ENCODE measurements around the gene TASL. TPM values are rescaled to one million over a fixed set of nuclear protein-coding genes. Genes with fewer than 3 reads are reported as not detected.

The TASL gene
- total RNA-seq, 4 donors from 2014 or later = 0.27 to 3.7 (median 1.6) TPM; not detected in 1

- in situ Hi-C loops (cut with MboI; ENCODE audit: low pct_ligation_motif_present in 1 of 4, low pct_unique_long_range_greater_than_20kb in 1 of 4, low sequenced_read_pairs in 3 of 4) = no loop called here
- 72% methylated on average over 7 of the region's 7 CpGs; no CpG with 5 or more reads in 1 of the 2 donors for WGBS, 2 donors (ENCODE audit: low coverage in 1 of 2)
Observed at GRCh38 chrX:30618160-30618765, 40.7 kb upstream of the TASL start.

GRCh38 chrX:30615229-30615628 lies 37.7 kb upstream of the TASL start:
- peaks cover 0 to 4% (median 0%) of the 10 kb centered on the region in 4 donors for H3K4me1 ChIP-seq
- H3K36me3 ChIP-seq = no peaks in the 10 kb centered on the region
- H3K4me3 ChIP-seq = no peak overlapping the region
- intact Hi-C loops (cut with DNase I; ENCODE audit: low total_unique reads) (no loop called here), in situ Hi-C loops (cut with MboI; ENCODE audit: low pct_ligation_motif_present in 1 of 4, low pct_unique_long_range_greater_than_20kb in 1 of 4, low sequenced_read_pairs in 3 of 4) (no loop called here)
- no peak for TF ChIP-seq EP300 (IDR thresholded peaks at IDR 0.05; ENCODE audit: low read depth)
- no peak for TF ChIP-seq POLR2A (IDR thresholded peaks at IDR 0.05)
- TF ChIP-seq CTCF (IDR thresholded peaks at IDR 0.05) = no peak
- TF ChIP-seq POLR2AphosphoS5 (IDR thresholded peaks at IDR 0.05) = no peak
- DNase-seq = no peak
- H3K27ac ChIP-seq = no peak overlapping the region
- H3K27me3 ChIP-seq = no peaks in the 10 kb centered on the region
- no peaks in the 10 kb centered on the region for H3K9me3 ChIP-seq
- WGBS, 2 donors (ENCODE audit: low coverage in 1 of 2) = 51 to 86% methylated on average over 3 to 4 of the region's 4 CpGs

More at GRCh38 chrX:30618160-30618765, 40.7 kb upstream of the TASL start:
- intact Hi-C loops (cut with DNase I; ENCODE audit: low total_unique reads) = no loop called here
- TF ChIP-seq POLR2A (IDR thresholded peaks at IDR 0.05) (no peak), EP300 (IDR thresholded peaks at IDR 0.05; ENCODE audit: low read depth) (no peak), CTCF (IDR thresholded peaks at IDR 0.05) (peak in 1 of 5 experiments; percentile 8), POLR2AphosphoS5 (IDR thresholded peaks at IDR 0.05) (no peak)
- Histone ChIP-seq H3K36me3 (no peaks in the 10 kb centered on the region), H3K27me3 (no peaks in the 10 kb centered on the region), H3K9me3 (no peaks in the 10 kb centered on the region), H3K27ac (no peak overlapping the region), H3K4me3 (no peak overlapping the region), H3K4me1 (no peaks in the 10 kb centered on the region)
- DNase-seq = no peak

- Histone ChIP-seq H3K36me3 (no peaks in the 10 kb centered on the region), H3K27me3 (no peaks in the 10 kb centered on the region), H3K4me1 (peaks cover 0 to 4% (median 0%) of the 10 kb centered on the region in 4 donors), H3K27ac (no peak overlapping the region), H3K9me3 (no peaks in the 10 kb centered on the region), H3K4me3 (no peak overlapping the region)
- intact Hi-C loops (cut with DNase I; ENCODE audit: low total_unique reads) (no loop called here), in situ Hi-C loops (cut with MboI; ENCODE audit: low pct_ligation_motif_present in 1 of 4, low pct_unique_long_range_greater_than_20kb in 1 of 4, low sequenced_read_pairs in 3 of 4) (no loop called here)
- DNase-seq = no peak
- WGBS, 2 donors (ENCODE audit: low coverage in 1 of 2) = 40 to 66% methylated on average over 1 to 5 of the region's 5 CpGs
- TF ChIP-seq CTCF (IDR thresholded peaks at IDR 0.05) (no peak), POLR2AphosphoS5 (IDR thresholded peaks at IDR 0.05) (no peak), POLR2A (IDR thresholded peaks at IDR 0.05) (no peak), EP300 (IDR thresholded peaks at IDR 0.05; ENCODE audit: low read depth) (no peak)
Observed at GRCh38 chrX:30613721-30614120, 36.2 kb upstream of the TASL start.

- no peak overlapping the region for H3K4me3 ChIP-seq
- 69% methylated on average over 6 of the region's 6 CpGs; no CpG with 5 or more reads in 1 of the 2 donors for WGBS, 2 donors (ENCODE audit: low coverage in 1 of 2)
- no peak overlapping the region for H3K27ac ChIP-seq
- no peaks in the 10 kb centered on the region for H3K27me3 ChIP-seq
- no peaks in the 10 kb centered on the region for H3K36me3 ChIP-seq
- no peak for DNase-seq
- intact Hi-C loops (cut with DNase I; ENCODE audit: low total_unique reads) = no loop called here
- H3K4me1 ChIP-seq = peaks cover 0 to 4% (median 0%) of the 10 kb centered on the region in 4 donors
- TF ChIP-seq EP300 (IDR thresholded peaks at IDR 0.05; ENCODE audit: low read depth) (no peak), POLR2A (IDR thresholded peaks at IDR 0.05) (no peak), CTCF (IDR thresholded peaks at IDR 0.05) (no peak), POLR2AphosphoS5 (IDR thresholded peaks at IDR 0.05) (no peak)
- H3K9me3 ChIP-seq = no peaks in the 10 kb centered on the region
- in situ Hi-C loops (cut with MboI; ENCODE audit: low pct_ligation_motif_present in 1 of 4, low pct_unique_long_range_greater_than_20kb in 1 of 4, low sequenced_read_pairs in 3 of 4) = no loop called here
Observed at GRCh38 chrX:30612250-30612655, 34.7 kb upstream of the TASL start.

Data from transverse colon (tissue), 4 donors.